ENCODE results near the gene ELMO1.

ELMO1 gene

DNA sequence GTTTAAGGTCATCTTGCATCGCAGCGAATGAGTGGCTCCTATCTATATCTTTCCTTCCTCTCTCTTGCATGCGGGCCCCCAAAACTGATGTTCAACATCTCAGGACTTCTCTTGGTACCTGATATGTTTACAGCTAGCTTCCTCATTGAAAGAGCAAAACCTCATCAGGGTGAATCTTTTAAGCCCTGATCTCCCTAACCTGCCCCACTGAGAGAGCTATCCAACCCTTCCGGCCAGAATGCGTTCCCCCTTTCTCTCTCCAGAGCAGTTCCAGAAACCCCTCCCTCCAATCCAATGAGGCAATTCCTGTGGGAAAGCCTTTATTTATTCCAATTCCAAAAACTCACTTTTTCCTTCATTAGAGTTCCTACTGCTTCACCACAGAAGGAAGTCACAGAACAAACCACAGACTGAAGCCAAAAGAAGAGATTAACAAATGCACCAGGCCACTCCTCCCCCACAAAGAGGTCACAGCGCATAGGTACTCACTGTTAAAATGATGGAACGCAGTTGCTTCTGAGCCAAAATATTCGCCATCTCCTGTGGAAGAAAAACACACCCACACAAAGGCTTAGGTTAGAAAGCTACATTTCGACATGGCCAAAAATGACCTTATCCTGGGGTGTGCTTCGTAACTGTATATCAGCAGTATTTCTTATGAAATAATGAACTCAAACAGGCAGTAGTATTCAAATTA lies 232.4 kb downstream of the ELMO1 start:
- DNase-seq (ENCODE audit: low read depth), result no peak

DNA sequence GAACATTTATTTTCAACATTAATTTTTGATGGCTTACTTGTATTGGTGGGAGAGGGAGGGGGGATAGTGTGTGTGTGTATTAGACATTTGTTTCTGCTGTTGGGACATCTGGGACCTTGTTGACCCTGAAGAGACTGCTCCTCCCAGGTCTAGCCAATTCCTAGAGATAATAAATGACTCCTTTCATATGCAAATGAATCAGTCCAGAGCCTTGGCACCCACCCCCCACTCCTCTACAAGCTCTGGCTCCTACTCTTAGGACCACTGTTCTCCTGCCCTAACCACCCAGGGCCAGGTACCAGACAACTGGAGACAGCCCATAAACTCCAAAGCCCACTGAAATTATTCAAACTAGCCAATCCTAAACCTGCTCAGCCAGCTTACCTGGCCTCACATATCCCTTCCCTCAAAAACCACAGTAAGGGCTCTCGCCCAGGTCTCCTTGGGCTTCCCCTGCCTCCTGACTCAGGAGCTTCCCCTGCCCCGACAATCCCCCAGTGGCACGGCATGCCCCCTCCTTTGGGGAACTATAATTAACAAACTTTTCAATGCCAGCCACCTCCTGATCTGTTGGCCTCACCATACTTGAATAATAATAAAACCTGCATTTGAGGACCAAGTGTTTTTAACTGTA lies 233.3 kb downstream of the ELMO1 start:
- DNase-seq (ENCODE audit: low read depth), result no peak

DNA sequence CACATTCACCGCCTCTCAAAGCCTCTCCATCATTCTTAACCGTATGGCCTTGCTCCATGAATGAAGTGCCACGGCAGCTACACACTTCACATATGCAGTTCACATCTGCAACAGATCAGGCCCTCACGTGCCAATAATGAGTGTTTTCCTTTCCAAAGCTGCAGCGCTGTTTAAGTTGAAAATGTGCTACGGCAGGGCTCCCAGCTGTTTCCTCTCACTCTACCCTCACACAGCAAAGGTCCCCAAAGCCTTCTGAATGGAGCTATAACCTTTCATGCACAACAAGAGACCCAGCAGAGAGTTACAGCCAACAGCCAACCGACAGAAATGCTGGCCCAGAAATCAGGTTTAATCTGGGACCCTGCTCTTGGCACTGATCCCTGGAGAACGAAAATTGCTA lies 236.1 kb downstream of the ELMO1 start:
- DNase-seq (ENCODE audit: low read depth), result no peak

DNA sequence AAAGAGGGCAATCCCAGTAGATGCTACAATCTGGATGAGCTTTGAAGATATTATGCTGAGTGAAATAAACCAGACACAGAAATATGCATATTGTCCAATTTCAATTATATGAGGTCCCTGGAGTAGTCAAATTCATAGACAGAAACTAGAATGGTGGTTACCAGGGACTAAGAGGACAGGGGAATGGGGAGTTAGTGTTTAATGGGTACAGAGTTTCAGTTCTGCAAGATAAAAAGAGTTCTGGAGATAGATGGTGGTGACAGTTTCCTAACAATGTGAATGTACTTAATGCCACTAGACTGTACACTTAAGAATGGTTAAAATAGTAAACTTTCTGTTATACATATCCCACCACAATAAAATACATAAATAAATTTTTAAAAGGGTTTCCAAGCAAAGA lies 236.6 kb downstream of the ELMO1 start:
- no peak for DNase-seq (ENCODE audit: low read depth)

DNA sequence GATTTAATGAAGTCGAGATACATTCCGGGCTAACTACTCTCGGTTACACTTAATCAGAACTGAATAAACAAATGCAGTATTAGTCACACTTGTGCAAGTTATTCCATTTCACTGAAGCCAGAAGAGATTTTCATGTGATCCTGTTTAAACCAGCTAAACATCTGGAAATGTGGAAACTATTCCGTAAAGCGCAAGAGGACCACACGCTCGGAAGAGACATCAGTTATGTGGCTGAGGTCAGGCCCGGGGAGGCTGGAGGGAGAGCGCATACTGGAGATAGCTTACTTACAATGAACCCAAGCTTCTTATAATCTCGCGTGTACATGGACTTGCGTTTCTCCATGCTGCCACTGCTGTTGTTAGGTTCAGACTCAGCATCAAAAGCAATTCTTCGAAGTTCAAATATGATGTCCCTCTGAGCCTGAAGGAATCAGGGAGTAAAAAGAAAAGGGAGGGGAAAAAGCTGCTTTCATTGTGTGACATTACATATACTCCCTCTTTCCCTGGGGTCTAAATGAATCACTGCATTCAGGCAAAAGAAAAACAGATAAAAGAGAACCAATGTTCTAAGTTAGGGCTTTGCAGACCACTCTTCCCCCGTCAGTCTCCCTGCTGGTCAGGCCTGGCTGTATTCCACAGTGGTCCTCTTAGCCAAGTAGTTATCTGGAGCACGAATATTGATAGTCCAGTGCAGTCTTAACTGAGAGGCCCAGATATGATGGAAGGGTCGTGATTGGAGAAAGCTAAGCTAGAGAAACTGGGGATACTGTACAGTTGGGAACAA lies 237.4 kb downstream of the ELMO1 start:
- peak; percentile 14 for DNase-seq (ENCODE audit: low read depth)

DNA sequence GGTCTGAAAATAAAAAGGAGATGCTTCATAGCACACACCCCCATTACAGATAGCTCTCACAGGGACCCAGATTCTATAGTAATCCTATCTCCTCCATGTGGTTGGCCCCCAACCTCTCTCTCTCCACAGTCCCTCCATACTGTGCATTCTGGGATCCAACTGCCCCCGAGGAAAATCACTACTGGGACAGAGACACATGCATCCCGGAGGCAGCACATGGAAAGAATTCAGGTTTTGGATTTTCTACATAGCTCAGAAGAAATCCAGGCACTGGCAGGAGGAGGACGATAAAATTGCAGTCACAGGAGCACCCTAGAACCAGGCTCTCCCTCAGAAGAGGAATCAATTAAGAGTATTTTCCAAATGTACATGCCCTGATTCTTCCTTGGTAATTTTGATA lies 239.5 kb downstream of the ELMO1 start:
- DNase-seq (ENCODE audit: low read depth), result no peak

DNA sequence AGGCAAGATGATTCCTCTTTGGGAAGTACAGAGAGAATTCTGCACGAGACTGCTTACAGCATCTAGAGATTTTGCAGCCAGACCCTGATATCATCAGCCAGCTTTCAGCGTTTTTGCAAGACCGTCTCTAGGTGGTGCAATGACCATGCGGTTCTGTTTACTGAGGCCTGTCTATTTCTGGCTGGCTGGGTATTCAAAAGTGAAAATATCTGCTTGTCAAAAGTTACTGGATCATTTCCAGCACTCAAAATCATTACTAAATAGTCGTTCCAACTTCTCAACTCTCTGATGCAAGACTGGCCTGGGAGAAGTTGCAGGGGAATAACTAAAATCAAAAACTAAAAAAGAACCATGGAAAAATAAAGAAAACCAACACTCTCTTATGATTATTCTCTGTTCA lies 240.1 kb downstream of the ELMO1 start:
- peak; percentile 15 for DNase-seq (ENCODE audit: low read depth)

DNA sequence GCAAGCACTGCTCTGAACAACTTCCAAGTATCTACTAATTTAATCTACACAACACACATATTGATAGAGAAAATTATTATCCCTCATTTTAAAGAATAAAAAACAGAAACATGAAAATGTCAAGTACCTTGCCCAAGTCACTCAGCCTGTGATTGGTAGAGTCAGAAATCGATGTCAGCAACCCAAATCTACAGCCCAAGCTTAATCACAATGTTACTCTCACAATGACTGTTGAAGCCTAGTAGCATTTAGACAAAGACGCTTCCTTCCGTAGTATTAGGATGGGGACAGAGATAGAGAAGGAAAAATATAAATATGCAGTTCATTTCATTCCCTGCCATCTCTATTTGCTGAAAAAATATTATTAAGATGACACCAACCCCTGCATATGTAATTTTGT lies 242.5 kb downstream of the ELMO1 start:
- no peak for DNase-seq (ENCODE audit: low read depth)

DNA sequence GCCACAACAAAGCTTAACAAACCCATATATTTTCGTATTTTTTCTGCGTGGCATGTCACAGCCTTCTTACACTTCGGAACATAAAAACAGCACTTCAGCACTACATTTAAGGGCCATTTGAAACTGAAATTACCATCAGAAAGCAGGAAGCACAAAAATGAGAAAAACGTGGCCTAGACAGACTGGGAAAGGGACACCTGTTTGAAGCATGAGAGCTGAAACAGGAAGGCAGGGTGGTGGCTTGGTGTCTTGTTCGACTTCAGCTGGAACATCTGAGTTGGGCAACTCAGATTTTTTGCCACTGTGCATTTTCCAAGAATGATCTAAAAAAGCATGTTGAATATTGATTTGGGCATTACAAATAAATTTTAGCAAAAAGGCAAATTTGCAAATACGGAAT lies 243.2 kb downstream of the ELMO1 start:
- no peak for DNase-seq (ENCODE audit: low read depth)

DNA sequence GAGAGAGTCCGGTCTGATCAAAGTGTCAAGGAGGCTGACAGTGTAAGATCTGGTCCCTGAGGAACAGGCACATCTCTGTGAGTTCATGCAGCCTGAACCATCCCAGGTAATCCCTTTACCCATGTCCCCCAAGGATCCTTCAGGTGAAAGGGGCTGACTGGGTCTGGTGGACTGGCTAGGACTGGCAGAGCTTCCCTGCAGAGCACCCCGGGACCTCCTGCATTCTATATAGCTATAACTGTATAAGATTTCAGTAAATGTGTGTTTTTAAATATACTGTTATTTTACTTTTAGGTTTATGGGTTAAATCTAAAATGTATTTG lies 246.8 kb downstream of the ELMO1 start:
- no peak for DNase-seq (ENCODE audit: low read depth)

DNA sequence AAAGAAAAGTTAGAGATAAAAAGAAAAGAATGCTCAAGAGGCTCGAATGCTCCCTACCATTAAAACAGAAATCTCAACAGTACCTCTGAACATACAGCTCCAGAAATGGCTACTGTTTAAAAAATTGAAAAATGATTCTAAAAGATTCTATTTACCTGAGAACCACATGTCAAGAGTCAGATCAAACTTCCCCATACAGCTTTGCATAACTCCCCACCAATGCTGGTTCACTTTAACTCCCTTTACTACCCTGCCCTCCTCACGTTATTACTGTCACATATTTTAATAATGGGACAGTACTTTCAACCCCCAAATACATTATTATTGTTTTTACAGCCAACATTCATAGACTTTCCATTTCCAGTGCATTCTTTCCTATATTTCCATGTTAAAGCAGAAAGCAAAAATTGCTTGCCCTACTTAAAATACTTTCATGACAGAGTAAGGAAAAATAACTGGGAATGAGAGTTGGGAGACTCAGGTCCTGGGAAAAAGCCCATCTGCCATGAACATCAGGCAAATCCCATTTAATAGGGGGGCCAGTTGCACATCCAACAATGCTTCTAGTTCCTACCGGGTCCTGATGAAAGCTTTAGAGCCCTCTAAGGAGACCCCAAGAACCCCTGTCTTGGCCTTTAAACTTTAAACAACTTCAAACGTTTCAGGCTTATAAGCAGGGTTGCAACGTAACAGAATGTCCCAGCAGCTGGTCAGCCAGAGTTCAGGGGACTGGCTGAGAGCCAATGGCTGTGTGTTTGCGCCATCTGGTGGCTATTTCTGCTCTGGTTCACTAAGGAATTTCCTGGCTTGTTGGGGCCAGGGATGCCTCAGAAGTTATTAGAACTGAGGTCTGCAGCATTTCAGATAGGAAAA lies 247.4 kb downstream of the ELMO1 start:
- peak; percentile 17 for DNase-seq (ENCODE audit: low read depth)

DNA sequence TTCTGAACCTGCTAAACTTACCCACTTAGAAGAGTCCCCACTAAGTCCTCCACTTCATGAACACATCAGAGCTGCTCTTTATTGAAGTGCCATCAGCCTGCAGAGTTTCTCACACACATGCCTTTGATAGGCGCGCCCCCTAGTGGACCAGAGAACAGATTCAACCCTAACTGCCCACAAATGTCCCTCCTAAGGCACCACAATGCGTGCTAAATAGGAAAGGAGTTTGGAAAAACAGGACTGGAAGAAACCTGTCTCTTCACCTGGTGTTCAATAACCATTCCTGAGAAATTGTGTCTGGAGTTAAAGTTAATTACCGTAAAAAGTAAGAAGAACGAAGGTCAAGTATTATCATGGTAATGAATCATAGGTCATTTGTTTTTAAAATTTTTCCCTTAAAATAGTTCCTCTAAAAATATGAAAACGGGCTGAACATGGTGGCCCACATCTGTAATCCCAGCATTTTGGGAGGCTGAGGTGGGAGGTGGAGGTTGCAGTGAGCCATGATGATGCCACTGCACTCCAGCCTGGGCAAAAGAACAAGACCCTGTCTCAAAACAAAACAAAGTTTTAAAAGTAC lies 249.7 kb downstream of the ELMO1 start:
- no peak for DNase-seq (ENCODE audit: low read depth)

DNA sequence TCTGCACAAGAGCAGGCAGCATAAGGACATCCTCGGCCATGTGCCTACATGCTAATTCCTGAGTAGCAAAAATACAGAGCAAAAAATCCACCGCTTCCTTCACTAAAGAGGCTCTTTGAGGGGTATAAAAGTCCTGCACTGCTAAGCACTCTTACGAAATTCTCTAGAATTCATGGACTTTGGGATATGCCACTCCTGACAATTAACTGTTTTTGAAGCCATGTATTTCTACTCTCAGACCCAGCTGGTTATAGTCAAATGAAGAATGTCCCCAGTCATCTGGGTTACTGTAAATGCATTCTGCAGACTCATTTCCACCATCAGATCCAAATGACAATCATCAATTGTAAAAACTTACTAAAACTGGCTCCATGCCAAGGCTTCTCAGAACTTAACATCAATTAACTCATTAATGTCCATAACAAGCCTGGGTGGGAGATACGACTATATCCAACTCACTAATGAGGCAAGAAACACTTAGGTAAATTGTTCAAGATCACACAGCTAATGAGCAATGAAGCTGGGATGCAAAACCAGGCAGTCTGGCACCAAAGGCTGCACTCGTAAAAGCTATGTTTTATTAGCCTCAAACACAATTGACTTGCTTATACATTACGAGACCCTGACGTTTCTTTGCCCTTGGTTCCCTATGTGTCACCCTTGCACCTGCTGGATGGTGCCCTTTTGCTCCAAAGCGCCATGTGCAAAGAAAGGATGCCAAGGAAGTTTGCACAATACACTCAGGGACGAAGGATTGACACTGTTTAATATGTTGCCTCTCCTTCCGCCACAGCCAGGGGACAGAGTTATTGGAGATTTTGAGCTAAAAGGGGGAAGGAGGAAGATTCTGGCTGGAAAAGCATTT lies 250.4 kb downstream of the ELMO1 start:
- no peak for DNase-seq (ENCODE audit: low read depth)

DNA sequence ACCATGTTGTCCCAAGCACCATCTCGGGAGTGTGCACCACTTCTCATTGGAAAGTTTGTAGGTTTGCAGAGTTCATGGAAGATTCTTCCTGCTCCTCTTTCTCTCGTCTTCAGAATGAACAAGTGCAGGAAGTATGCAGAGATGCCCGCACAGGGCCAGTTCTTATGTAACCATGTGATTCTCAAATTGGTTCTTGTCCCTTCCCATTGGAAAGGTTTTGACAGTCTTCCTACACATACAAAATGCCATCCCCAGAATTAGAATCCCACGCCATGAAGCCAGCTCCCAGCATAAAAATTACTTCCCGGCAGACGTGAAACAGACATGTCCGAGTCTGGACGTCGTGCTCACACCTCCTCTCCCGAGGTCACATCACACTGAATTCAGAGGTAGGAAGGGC lies 251.6 kb downstream of the ELMO1 start:
- no peak for DNase-seq (ENCODE audit: low read depth)

DNA sequence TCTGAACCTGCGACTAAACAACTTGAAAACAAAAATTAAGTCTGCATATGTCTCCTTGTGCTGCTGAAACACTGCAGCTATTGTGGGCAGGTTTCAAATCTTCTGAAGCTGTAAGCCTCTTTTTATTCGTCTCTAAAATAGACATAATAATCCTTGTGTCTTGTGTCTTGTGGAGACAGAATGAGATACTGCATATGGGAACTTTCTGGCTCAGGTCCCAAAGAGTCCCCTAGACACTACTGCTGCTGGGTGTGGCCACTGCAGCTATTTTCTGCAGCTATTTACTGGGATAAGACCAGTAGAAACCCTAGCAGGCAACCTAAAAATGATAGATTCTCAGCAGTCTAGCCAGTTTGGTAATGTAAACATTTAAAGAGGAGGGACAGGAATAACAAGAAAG lies 252.0 kb downstream of the ELMO1 start:
- DNase-seq (ENCODE audit: low read depth), result no peak

DNA sequence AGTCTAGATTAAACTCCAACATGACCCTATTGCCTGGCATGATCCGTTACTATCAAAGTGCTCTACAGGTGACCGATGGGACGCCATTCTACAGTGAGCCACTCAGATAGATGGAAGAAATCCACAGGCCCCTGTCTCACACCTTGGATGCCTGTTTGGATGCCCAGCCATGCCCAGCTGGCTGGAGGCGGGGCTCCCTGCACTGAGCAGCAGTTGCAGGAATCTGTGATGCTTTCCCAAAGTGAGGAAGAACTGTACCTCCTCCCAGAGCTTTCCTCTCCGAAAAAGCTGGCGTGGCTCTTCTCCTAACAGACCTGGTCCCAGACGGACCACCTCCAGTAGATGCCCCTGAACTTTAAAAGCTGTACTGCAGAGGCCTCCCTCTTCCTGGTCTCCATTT lies 253.3 kb downstream of the ELMO1 start:
- DNase-seq (ENCODE audit: low read depth), result no peak

DNA sequence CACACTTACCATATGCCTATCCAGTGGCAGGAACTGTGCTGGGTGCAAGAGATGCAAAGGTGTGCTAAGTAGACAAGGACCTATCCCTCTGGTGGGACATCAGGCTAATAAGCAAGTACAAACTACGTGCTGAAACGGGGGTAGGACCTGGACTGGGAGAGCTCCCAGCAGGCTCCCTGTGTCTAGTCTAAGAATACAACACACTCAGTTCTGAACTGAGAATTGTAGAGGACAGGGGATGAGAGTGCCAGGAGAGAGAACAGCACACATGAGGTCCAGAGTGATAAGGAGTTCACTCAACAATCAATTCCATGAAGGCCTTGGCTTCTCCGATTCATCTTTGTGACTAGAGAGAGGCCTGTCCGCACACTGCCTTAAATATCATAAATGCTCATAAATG lies 253.7 kb downstream of the ELMO1 start:
- no peak for DNase-seq (ENCODE audit: low read depth)

DNA sequence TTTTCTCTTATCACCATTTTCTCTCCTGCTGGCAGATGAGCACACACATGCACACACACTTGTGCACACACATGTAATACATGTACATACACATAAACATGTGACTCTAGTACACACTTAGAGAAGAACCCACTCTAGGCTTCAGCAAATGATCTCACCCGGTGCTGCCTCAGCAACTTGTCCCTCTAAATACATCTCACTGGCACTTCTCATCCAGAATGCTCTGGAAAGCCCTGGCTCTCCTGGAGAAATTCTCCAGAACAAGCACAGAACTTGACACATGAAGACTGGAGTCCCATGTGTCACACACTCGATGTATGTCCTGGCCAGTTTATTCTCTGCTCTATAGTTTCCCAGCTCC lies 254.9 kb downstream of the ELMO1 start:
- no peak for DNase-seq (ENCODE audit: low read depth)

DNA sequence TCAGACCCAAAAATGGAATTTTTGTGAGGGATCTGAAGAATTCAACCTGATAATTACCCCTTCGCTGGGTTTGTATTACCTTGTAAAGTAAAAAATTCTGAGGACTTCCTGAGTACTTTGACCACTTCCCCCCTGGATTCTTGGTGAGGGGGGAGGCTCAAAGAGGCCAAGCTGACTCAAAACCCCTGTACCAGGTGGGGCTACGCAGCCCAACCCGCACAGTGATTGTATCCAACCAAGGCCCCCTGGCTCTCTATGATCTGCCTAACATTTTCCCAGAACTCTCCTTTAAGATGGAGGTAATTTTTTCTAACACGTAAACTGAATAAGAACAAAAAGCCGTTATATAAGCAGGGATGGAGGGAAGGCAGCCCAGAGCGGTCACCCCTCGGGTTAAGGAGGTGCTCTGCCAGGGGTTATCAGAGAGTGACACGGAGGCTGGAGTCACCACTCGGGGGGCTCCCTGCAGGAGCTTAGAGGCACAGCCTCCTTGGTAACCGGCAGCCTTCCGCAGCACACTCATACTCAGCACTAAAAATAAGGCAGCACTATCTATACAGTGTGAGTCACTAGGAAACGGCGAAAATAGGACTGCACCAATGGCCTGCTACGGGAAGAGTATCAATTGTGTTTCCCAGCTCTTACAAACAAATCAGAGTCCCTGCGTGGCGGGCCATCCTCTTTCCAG lies 255.4 kb downstream of the ELMO1 start:
- no peak for DNase-seq (ENCODE audit: low read depth)

DNA sequence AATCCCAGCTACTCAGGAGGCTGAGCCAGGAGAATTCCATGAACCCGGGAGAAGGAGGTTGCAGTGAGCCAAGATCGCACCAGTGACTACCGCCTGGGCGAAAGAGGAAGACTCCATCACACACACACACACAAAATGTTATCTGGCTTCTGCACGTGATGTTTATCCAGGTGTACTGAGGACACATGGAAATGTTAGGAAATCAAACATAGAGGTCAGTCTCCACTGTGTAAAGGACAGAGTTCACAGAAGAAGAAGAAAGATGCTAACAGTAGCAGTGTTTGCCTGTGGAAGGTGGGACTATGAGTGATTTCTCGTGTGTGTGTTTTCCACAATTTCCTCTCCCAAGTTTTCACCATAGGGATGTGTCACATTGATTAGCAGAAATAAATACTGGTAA lies 256.9 kb downstream of the ELMO1 start:
- DNase-seq (ENCODE audit: low read depth), result no peak

DNA sequence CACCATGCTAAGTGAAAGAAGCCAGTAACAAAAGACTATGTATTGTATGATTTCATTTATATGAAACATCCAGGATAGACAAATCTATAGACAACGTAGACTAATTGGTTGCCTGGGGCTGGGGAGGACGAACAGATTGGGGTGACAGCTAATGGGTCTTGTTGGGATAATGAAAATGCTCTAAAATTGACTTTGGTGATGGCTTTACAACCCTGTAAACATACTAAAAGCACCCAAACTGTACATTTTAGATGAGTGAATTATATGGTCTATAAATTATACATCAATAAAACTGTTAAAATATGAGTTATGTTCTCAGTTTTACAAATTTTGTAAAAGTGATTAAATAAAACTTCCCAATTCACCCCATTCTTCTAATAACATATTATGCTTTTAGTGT lies 261.5 kb downstream of the ELMO1 start:
- DNase-seq (ENCODE audit: low read depth), result no peak

Data from GM04503 (cell line).